CD4-positive, alpha-beta T cell treated with Interleukin-12 subunit alpha and Interleukin-12 subunit beta, for 1 hour (primary cell): ENCODE results near the gene SLC12A8.

Experiments
- DNase-seq: peaks from one replicate; pipeline ENCODE4 v3.0.0-alpha.2; 2020

SLC12A8 gene

GRCh38 chr3:125069968-125070745, 142.4 kb downstream of the SLC12A8 start:
- DNase-seq: no peak

DNA sequence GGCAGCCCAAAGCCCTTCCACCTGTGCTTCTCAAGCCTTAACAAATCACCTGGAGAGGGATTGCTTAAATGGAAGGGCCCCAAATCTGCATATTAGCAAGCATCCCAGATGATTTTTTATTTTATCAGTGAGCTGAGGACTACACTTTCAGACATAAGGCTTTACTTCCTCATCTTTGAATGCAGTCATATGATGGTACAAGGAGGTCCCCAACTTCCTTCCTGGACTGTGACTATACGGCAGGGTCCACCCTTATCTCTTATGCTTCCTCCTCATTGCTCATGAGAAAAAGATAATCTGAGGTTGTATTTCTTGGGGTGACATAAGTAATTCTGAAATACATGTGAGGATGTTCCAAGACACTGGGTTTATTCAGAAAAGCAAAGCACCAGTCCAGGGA, 143.1 kb downstream of the SLC12A8 start:
- DNase-seq: no peak

- no peak for DNase-seq
Measured at GRCh38 chr3:125068265-125068664, 144.3 kb downstream of the SLC12A8 start.

- no peak for DNase-seq
Measured at GRCh38 chr3:125067225-125067624, 145.3 kb downstream of the SLC12A8 start.

GRCh38 chr3:125062904-125063618, 149.5 kb downstream of the SLC12A8 start:
- DNase-seq: no peak

DNA sequence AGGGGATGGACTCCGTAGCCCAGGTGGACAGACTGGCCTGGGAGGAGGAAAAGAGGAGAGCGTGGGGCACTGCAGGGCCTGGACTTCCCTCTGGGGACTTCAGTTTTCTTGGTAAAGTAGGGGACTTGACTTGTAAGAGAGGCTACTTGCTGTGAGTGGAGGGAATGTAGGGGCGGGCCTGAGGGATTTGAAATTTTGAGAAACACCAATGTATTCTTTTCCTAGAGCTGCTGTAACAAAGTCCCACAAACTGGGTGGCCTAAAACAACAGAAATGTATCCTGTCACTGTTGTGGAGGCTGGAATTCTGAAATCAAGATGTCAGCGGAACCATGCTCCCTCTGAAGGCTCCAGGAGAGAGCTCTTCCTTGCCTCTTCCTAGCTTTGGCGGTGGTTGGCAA, 150.9 kb downstream of the SLC12A8 start:
- DNase-seq: no peak

GRCh38 chr3:125061170-125061569, 151.4 kb downstream of the SLC12A8 start:
- DNase-seq: no peak

DNA sequence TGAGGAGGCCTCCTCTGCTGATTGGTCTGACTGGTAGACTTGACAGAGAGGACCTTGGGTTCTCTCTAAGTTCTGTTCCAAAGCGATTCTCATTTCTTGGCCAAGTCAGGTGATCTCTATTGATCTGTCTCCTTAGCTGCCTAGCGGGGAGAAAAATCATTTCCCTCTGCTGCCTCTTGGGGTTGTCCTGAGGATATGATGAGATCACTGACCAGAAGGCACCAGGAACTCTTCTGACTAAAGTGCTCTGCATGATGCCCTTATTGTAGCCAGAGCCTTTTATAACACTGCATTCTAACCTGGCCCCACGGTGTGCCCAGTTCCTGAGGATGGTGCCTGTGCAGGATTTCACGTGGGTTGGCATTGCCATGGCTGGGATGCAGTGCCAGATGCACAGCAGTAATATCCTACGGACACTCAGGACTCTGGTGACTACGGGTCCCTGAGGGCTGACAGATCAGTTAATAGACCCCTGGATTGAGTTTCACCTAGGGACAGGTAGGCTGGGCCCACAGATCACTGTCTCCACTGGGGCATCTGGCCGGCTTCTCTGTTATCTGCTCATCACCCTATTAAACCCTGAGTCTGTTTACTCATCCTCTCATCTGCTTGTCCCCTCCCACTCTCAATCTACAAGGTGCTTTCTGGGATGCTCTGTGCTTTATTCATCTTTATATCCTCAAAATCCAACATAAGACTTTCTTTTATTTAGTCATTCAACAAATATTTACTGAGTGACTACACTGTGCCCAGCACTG, 152.9 kb downstream of the SLC12A8 start:
- no peak for DNase-seq

GRCh38 chr3:125058959-125059358, 153.6 kb downstream of the SLC12A8 start:
- no peak for DNase-seq

- DNase-seq: no peak
Measured at GRCh38 chr3:125058529-125058928, 154.0 kb downstream of the SLC12A8 start.

DNA sequence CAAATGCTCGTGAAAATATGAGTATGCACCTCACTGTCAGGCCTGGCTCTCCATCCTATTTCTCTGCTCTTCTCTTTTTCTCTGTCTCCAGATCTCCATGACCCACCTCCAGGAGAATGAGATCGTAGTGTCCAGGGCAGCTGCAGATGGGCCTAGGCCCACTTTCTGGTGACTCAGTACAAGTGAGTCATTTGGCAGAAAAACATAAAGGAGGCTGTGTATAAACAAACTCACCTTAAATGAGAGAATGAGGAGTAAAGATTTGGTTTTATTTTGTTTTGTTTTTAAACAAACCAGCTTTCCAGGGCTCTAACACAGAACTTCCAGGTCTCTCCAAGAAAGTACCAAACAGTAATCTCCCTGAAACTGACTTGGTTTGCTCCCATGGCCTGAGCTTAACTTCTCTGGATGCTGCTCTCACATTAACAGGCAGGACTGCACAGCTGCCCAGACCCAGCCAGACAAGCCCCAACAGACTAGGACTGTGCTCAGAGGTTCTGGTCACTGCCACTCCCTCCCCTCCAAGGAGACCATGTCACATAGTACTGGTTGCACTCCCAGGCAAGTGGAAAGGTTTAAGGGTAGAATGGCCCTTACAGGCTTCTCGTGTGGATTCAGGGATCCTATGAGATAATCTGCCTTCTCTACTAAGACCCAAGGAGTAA, 155.2 kb downstream of the SLC12A8 start:
- DNase-seq: no peak

- peak; percentile 77 for DNase-seq
Measured at GRCh38 chr3:125055913-125056745, 156.4 kb downstream of the SLC12A8 start, which contains the start of gene HEG1. Gene HEG1, minus strand, starts transcription at chr3:125055997. Its CDS starts 107 bp downstream, at chr3:125055890.

GRCh38 chr3:125055331-125055912, 157.1 kb downstream of the SLC12A8 start:
- no peak for DNase-seq

GRCh38 chr3:125054449-125055329, 157.9 kb downstream of the SLC12A8 start:
- DNase-seq: peak; percentile 53

- DNase-seq: no peak
Measured at GRCh38 chr3:125054062-125054448, 158.5 kb downstream of the SLC12A8 start.

DNA sequence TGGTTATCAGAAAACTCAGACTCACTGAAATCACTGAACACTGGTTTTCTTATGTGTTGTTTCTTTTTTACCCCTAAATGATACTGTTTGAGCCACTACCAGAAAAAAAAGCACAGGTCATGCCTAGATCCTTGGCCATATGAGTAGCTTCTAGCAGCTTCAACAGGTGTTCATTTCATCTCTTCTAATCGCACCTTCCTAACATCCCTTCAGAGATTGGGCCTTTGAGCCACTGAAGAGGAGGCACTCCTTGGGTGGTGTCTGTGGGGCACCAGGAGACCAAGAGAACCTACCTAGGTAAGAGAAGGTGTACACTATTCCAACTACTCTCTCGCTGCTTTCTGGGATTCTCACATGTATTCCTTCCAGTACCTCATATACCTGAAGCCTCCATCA, 159.2 kb downstream of the SLC12A8 start:
- DNase-seq: no peak

- no peak for DNase-seq
Measured at GRCh38 chr3:125052624-125053303, 159.8 kb downstream of the SLC12A8 start.

DNA sequence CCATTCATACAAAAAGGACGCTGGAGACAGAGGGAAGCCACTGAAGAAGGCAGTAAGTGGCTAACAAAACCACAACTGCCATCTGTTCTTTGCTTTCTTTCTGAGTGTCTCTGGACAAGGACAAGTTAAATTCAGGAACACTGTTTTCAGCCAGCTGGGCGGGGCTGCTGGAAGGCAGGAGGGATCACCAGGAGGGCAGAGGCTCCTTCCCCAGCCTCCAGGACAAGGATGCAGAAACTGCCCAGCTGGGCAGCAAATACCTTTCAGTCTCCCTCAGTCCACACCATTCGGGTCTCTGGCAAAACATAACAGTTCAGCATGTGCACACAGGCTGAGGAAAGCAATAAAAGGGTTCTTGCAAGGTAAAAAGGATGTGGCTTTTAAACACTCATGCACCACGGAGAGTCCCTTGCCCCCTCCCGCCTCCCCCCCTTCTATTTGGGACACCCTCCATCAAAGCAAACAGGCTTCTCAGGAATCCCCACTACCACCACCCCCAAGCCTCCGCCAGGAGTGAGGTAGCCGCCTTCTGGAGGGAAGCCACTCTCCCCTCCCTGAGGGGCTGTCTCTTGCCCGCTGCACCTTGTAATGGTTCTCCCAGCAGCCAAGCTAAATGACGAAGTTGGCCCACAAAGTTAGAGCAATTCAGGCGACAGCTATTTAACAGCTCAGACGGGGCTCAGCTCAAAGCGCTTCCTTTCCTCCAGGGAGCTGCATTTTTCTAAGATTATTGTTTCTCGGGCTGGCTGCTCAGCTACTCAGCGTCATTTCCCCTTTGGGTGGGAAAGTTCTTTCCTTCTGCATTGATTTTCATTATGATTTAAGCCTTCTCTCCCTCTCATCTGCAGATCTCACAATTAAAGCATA, 160.6 kb downstream of the SLC12A8 start:
- DNase-seq: peak; percentile 82

- DNase-seq: no peak
Measured at GRCh38 chr3:125051205-125051604, 161.3 kb downstream of the SLC12A8 start.
